Measurements from ENCODE around the gene MXI1.

Gene MXI1

GRCh38 chr10:110279407-110279986, 72.1 kb downstream of the MXI1 start:
- H3K4me3 ChIP-seq (ENCODE audit: low read length) = no peak overlapping the region
- H3K4me1 ChIP-seq (ENCODE audit: insufficient read depth, low read length) = peaks cover 4% of the 10 kb centered on the region; the same call in 1 of the 2 replicates
- 58% methylated on average over 6 of the region's 6 CpGs for WGBS
- H3K9ac ChIP-seq (ENCODE audit: low read depth, low read length) = no peak overlapping the region
- no peak overlapping the region for H3K27ac ChIP-seq (ENCODE audit: low read depth, low read length)
- H3K9me3 ChIP-seq (ENCODE audit: insufficient read depth, low read depth, low read length) = no peaks in the 10 kb centered on the region
- H3K27me3 ChIP-seq (ENCODE audit: insufficient read depth, low read length) = no peaks in the 10 kb centered on the region
- H3K36me3 ChIP-seq (ENCODE audit: insufficient read depth, low read length) = no peaks in the 10 kb centered on the region; the same call in 1 of the 2 replicates

DNA sequence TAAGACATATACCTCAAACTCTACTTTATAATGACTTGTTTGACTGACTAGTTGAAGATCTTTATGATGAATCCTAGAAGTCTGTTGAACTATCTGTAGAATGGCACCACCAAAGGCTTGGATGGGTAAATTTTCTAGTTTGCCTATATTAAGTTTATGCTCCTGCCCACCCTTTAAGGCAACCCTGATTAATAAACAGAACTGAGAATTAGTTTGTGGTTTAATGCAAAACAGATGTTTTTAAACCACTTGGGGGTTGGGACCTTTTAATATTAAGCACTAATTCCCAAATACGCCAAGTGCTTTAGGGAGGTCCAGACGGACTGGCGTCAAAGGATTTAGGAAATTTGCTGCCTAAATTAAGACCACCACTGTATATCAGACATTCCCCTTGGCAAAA, 76.9 kb downstream of the MXI1 start:
- Histone ChIP-seq H3K27me3 (ENCODE audit: insufficient read depth, low read length) (no peaks in the 10 kb centered on the region), H3K36me3 (ENCODE audit: insufficient read depth, low read length) (peaks cover 31% of the 10 kb centered on the region), H3K9ac (ENCODE audit: low read depth, low read length) (no peak overlapping the region), H3K27ac (ENCODE audit: low read depth, low read length) (no peak overlapping the region), H3K4me1 (ENCODE audit: insufficient read depth, low read length) (peaks cover 29% of the 10 kb centered on the region), H3K9me3 (ENCODE audit: insufficient read depth, low read depth, low read length) (no peaks in the 10 kb centered on the region), H3K4me3 (ENCODE audit: low read length) (no peak overlapping the region)
- over 99% methylated on average over 3 of the region's 3 CpGs for WGBS

- Histone ChIP-seq H3K9ac (ENCODE audit: low read depth, low read length) (no peak overlapping the region), H3K27ac (ENCODE audit: low read depth, low read length) (no peak overlapping the region), H3K4me1 (ENCODE audit: insufficient read depth, low read length) (peaks cover 28% of the 10 kb centered on the region), H3K27me3 (ENCODE audit: insufficient read depth, low read length) (no peaks in the 10 kb centered on the region), H3K4me3 (ENCODE audit: low read length) (no peak overlapping the region), H3K36me3 (ENCODE audit: insufficient read depth, low read length) (peaks cover 43% of the 10 kb centered on the region), H3K9me3 (ENCODE audit: insufficient read depth, low read depth, low read length) (no peaks in the 10 kb centered on the region)
- WGBS = 96% methylated on average over 2 of the region's 2 CpGs
These were observed 78.1 kb downstream of the MXI1 start for GRCh38 chr10:110285501-110285900.

DNA sequence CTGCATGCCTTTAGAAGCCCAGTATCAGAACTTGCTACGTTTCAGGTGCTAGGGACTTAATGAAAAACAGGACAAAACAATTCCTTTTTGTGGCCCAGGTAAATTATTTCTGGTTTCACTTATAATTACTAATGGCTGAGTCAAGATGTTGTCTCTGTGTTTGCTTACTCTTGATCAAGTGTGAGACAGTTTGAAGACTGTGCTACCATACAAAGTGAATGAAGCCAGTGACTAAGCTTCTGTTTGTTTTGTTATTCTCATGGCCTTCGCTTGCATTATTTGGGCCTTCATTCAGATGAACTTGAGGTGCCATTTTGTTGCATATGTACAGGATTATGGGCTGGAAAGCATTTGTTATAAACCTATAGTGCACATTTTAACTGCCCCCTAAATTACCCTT, 79.4 kb downstream of the MXI1 start:
- 75% methylated on average over 2 of the region's 2 CpGs for WGBS
- H3K36me3 ChIP-seq (ENCODE audit: insufficient read depth, low read length) = peaks cover 57% of the 10 kb centered on the region
- no peak overlapping the region for H3K4me3 ChIP-seq (ENCODE audit: low read length)
- H3K9ac ChIP-seq (ENCODE audit: low read depth, low read length) = no peak overlapping the region
- peak overlapping the region; percentile 32; the same call in 1 of the 2 replicates for H3K27ac ChIP-seq (ENCODE audit: low read depth, low read length)
- no peaks in the 10 kb centered on the region for H3K27me3 ChIP-seq (ENCODE audit: insufficient read depth, low read length)
- H3K4me1 ChIP-seq (ENCODE audit: insufficient read depth, low read length) = peaks cover 28% of the 10 kb centered on the region
- H3K9me3 ChIP-seq (ENCODE audit: insufficient read depth, low read depth, low read length) = no peaks in the 10 kb centered on the region

- H3K4me1 ChIP-seq (ENCODE audit: insufficient read depth, low read length) = no peaks in the 10 kb centered on the region
- H3K27ac ChIP-seq (ENCODE audit: low read depth, low read length) = no peak overlapping the region
- H3K27me3 ChIP-seq (ENCODE audit: insufficient read depth, low read length) = no peaks in the 10 kb centered on the region
- peaks cover 100% of the 10 kb centered on the region for H3K36me3 ChIP-seq (ENCODE audit: insufficient read depth, low read length)
- no peak overlapping the region for H3K9ac ChIP-seq (ENCODE audit: low read depth, low read length)
- 83% methylated on average over 1 of the region's 1 CpG for WGBS
- H3K9me3 ChIP-seq (ENCODE audit: insufficient read depth, low read depth, low read length) = no peaks in the 10 kb centered on the region
- no peak overlapping the region for H3K4me3 ChIP-seq (ENCODE audit: low read length)
These were observed 89.6 kb downstream of the MXI1 start for GRCh38 chr10:110296966-110297365.

GRCh38 chr10:110300486-110300986, 93.1 kb downstream of the MXI1 start:
- Histone ChIP-seq H3K4me3 (ENCODE audit: low read length) (no peak overlapping the region), H3K27me3 (ENCODE audit: insufficient read depth, low read length) (no peaks in the 10 kb centered on the region), H3K9ac (ENCODE audit: low read depth, low read length) (no peak overlapping the region), H3K9me3 (ENCODE audit: insufficient read depth, low read depth, low read length) (no peaks in the 10 kb centered on the region), H3K36me3 (ENCODE audit: insufficient read depth, low read length) (peaks cover 78% of the 10 kb centered on the region), H3K4me1 (ENCODE audit: insufficient read depth, low read length) (peaks cover 14% of the 10 kb centered on the region; the same call in 1 of the 2 replicates), H3K27ac (ENCODE audit: low read depth, low read length) (no peak overlapping the region)
- 95% methylated on average over 5 of the region's 5 CpGs for WGBS

GRCh38 chr10:110303681-110304080, 96.3 kb downstream of the MXI1 start:
- H3K4me1 ChIP-seq (ENCODE audit: insufficient read depth, low read length) = peaks cover 17% of the 10 kb centered on the region
- H3K9ac ChIP-seq (ENCODE audit: low read depth, low read length) = peak overlapping the region; percentile 97
- H3K27ac ChIP-seq (ENCODE audit: low read depth, low read length) = peak overlapping the region; percentile 97; the same call in 1 of the 2 replicates
- WGBS = 10% methylated on average over 4 of the region's 4 CpGs
- peak overlapping the region; percentile 88 for H3K4me3 ChIP-seq (ENCODE audit: low read length)
- H3K9me3 ChIP-seq (ENCODE audit: insufficient read depth, low read depth, low read length) = no peaks in the 10 kb centered on the region
- H3K27me3 ChIP-seq (ENCODE audit: insufficient read depth, low read length) = no peaks in the 10 kb centered on the region
- peaks cover 47% of the 10 kb centered on the region for H3K36me3 ChIP-seq (ENCODE audit: insufficient read depth, low read length)

GRCh38 chr10:110304394-110304779, 97.0 kb downstream of the MXI1 start:
- no peaks in the 10 kb centered on the region for H3K9me3 ChIP-seq (ENCODE audit: insufficient read depth, low read depth, low read length)
- peak overlapping the region; percentile 97 for H3K9ac ChIP-seq (ENCODE audit: low read depth, low read length)
- H3K4me1 ChIP-seq (ENCODE audit: insufficient read depth, low read length) = peaks cover 17% of the 10 kb centered on the region
- H3K4me3 ChIP-seq (ENCODE audit: low read length) = peak overlapping the region; percentile 88
- H3K36me3 ChIP-seq (ENCODE audit: insufficient read depth, low read length) = peaks cover 40% of the 10 kb centered on the region
- under 1% methylated on average over 42 of the region's 42 CpGs for whole genome bisulfite sequencing
- no peaks in the 10 kb centered on the region for H3K27me3 ChIP-seq (ENCODE audit: insufficient read depth, low read length)
- peak overlapping the region; percentile 97 for H3K27ac ChIP-seq (ENCODE audit: low read depth, low read length)

DNA sequence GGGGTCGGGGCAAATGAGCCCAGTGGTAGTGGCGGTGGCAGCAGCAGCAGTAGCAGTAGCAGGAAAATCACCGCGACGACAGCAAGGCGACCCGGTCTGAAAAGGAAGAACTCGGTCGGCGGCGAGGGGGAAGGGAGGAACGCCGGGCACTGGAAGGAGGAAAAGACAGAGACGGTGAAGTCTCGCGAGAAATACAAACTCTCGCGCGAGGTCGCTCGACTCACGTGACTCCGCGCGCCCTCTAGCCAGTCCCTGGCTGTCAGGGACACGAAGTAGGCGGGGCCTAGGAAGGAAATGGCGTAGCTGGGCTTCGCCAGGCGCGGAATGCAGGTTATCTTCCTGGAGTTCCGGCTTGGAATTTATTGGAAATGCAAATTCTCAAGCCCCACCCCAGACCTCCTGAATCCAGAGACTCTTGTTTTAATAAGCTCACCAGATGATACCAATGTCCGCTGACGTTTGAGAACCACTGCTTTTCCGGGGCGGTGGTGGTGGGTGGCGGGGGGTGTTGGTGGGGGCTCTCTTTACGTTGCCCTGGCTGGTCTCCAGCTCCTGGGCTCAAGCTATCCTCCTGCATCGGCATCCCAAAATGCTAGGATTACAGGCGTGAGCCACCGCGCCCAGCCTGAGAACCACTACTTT, 97.5 kb downstream of the MXI1 start, which contains the start of gene SMNDC1:
Gene SMNDC1, minus strand, starts transcription at position 141 of the 642 bp plus-strand sequence. CDS start 1,333 bp downstream, outside the sequence.
- no peaks in the 10 kb centered on the region for H3K27me3 ChIP-seq (ENCODE audit: insufficient read depth, low read length)
- WGBS = 1% methylated on average over 42 of the region's 42 CpGs
- H3K4me1 ChIP-seq (ENCODE audit: insufficient read depth, low read length) = peaks cover 17% of the 10 kb centered on the region
- peak within 1 kb of the TSS; percentile 97 for H3K9ac ChIP-seq (ENCODE audit: low read depth, low read length)
- H3K27ac ChIP-seq (ENCODE audit: low read depth, low read length) = peak within 1 kb of the TSS; percentile 97
- peaks cover 34% of the 10 kb centered on the region for H3K36me3 ChIP-seq (ENCODE audit: insufficient read depth, low read length)
- peak within 1 kb of the TSS; percentile 88 for H3K4me3 ChIP-seq (ENCODE audit: low read length)
- no peaks in the 10 kb centered on the region for H3K9me3 ChIP-seq (ENCODE audit: insufficient read depth, low read depth, low read length)

DNA sequence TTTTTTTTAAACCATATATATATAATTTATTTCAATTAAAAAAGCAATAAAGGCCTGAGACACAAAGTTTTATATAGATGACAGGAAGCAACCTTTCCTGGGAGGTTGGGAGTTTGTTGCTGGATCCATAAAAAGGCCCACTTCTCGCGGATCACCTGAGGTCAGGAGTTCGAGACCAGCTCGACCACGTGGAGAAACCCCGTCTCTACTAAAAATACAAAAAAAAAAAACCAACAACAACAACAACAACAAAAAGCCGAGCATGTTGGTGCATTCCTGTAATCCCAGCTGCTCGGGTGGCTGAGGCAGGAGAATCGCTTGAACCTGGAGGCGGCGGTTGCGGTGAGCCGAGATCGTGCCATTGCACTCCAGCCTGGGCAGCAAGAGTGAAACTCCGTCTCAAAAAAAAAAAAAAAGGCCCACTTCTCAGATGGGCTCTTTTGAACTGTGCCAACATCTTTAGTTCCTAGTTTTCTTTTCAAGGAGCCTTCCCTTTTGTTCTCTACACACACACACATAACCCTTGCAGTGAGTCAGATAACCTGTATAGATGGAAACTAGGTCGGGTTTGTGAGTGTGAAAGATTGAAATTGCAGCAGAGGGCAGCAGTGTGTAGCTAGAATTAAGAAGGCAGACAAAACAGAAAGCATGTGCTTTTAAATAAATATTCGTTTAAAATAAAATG, 98.5 kb downstream of the MXI1 start:
- Histone ChIP-seq H3K27me3 (ENCODE audit: insufficient read depth, low read length) (no peaks in the 10 kb centered on the region), H3K9ac (ENCODE audit: low read depth, low read length) (no peak overlapping the region; the same call in 1 of the 2 replicates), H3K27ac (ENCODE audit: low read depth, low read length) (no peak overlapping the region; the same call in 1 of the 2 replicates), H3K4me1 (ENCODE audit: insufficient read depth, low read length) (peaks cover 18% of the 10 kb centered on the region), H3K4me3 (ENCODE audit: low read length) (peak overlapping the region; percentile 88; the same call in 1 of the 2 replicates), H3K9me3 (ENCODE audit: insufficient read depth, low read depth, low read length) (no peaks in the 10 kb centered on the region), H3K36me3 (ENCODE audit: insufficient read depth, low read length) (peaks cover 24% of the 10 kb centered on the region)
- WGBS = 77% methylated on average over 17 of the region's 17 CpGs

DNA sequence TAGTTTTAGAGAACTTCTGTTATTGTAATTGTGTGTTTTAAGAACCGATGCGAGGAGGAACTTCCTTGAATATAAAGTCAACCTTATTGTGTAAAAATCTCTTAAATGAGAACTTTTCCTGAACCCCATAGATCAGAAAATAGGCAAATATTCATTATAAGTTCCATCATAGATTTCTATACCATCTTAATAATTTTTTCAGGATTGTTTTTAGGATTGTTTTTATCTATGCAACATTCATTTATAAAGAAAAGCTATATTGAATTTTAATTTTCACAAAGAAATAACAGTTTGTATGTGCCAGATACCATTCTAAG, 99.0 kb downstream of the MXI1 start:
- WGBS = no CpG with 5 or more reads among the region's 2 CpGs
- peaks cover 22% of the 10 kb centered on the region for H3K4me1 ChIP-seq (ENCODE audit: insufficient read depth, low read length)
- no peak overlapping the region; the same call in 1 of the 2 replicates for H3K9ac ChIP-seq (ENCODE audit: low read depth, low read length)
- no peaks in the 10 kb centered on the region for H3K9me3 ChIP-seq (ENCODE audit: insufficient read depth, low read depth, low read length)
- H3K4me3 ChIP-seq (ENCODE audit: low read length) = no peak overlapping the region
- H3K27me3 ChIP-seq (ENCODE audit: insufficient read depth, low read length) = no peaks in the 10 kb centered on the region
- no peak overlapping the region for H3K27ac ChIP-seq (ENCODE audit: low read depth, low read length)
- H3K36me3 ChIP-seq (ENCODE audit: insufficient read depth, low read length) = peaks cover 19% of the 10 kb centered on the region

All from HUES64 (cell line).